ENCODE data around the gene MORN1.

MORN1 gene

DNA sequence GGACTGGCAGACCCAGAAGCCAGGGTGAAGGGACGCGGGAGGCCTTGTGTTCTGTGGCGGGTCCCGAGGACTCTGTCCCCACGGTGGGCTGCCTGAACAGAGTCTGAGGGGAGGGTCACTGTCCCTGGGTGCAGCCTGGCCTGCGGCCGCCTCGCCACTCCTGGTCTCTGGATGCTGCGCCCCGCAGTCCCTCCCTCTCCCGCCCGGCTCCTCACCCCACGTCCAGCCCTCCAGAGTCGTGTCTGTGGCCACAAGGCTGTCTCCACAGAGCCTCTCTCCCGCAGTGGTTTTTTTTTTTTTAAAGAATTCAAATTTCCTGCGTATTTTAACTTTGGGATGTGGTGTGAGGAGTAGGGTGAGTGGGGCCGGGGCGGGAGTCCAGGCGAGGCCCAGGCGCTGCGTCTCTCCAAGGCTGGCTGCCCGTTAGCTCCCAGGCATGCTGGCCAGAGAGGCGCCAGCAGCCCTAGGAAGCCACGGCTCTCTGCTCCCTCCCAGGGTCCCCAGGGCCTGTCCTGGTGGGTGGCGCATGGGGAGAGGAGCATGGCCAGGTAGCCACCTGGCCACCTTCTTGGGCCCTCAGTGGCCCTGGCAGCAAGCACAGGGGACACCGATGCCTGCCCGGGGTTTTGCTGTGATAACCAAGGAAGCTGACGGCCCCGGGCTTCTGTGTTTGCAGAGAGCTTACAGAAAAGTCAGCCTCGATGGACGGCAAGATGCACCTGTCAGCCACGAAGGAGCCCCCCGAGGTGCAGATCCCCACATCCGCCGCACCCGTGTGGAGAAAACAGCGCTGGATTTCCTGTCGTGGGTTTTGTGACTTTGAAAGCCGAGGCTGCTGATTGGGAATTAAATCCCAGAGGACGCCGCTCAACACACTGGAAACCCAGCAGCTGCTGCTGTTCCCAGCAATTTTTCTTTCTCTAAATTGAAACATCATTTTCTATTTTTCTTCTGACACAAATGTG is 72.8 kb downstream of the MORN1 start:
- no peak for DNase-seq (ENCODE audit: low read depth)

GRCh38 chr1:2317230-2318065 is 73.9 kb downstream of the MORN1 start:
- no peak for DNase-seq (ENCODE audit: low read depth)

DNA sequence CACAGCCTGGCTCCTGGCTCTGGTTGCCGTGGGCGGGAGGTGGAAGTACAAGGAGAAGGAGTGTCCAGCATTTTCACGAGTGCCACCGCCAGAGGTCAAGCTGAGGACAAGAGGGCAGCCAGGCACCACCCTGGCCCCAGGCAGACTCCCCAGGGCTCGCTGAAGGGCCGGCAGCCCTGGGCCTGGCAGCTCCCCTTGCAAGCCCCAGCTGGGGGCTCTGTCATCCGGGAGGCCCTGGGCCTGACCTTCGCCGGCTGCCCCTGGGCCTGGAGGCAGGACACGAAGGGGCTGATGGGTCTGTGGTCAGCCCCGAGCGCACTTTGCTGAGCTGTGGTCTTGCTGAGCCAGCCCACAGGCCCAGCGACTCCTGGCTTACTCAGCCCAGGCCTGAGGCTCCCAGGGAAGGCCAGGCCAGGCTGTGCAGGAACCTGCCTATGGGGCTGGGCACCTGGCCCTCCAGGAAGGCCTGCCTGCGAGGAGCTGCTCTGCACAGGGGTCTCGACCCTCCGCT is 74.8 kb downstream of the MORN1 start:
- DNase-seq (ENCODE audit: low read depth) = no peak

- no peak for DNase-seq (ENCODE audit: low read depth)
Observed at GRCh38 chr1:2315674-2316450, 75.5 kb downstream of the MORN1 start.

- DNase-seq (ENCODE audit: low read depth) = peak; percentile 39
Observed at GRCh38 chr1:2314803-2315673, 76.3 kb downstream of the MORN1 start.

DNA sequence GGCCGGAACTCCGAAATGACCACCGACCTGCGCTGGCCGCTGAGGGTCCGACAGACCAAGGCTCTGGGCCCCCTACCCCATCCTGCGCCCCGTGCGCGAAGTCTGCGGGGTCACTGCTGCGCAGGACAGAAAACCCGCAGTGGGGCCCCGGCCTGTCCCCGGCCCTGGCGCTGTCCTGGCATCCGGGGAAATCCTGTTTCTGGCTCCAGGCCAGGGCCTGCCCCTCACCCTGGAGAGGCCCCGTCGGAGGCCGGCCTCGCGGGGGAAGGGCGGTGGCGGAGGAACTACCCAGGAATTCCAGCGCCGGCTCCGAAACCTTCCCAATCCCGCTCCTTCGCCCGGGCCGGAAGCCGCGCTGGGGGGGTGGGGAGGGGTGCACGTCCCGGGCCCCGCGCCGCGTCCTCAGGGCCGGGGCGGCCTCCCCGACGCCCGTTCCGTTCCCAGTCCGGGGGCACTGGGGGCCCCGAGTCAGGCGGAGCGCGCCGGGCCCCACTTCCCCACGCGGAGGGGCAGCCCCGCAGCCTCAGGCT is 77.0 kb downstream of the MORN1 start:
- DNase-seq (ENCODE audit: low read depth) = no peak

GRCh38 chr1:2313651-2314261 is 77.6 kb downstream of the MORN1 start:
- no peak for DNase-seq (ENCODE audit: low read depth)

- no peak for DNase-seq (ENCODE audit: low read depth)
Observed at GRCh38 chr1:2312515-2313301, 78.6 kb downstream of the MORN1 start.

- DNase-seq (ENCODE audit: low read depth) = no peak
Observed at GRCh38 chr1:2312160-2312514, 79.2 kb downstream of the MORN1 start.

DNA sequence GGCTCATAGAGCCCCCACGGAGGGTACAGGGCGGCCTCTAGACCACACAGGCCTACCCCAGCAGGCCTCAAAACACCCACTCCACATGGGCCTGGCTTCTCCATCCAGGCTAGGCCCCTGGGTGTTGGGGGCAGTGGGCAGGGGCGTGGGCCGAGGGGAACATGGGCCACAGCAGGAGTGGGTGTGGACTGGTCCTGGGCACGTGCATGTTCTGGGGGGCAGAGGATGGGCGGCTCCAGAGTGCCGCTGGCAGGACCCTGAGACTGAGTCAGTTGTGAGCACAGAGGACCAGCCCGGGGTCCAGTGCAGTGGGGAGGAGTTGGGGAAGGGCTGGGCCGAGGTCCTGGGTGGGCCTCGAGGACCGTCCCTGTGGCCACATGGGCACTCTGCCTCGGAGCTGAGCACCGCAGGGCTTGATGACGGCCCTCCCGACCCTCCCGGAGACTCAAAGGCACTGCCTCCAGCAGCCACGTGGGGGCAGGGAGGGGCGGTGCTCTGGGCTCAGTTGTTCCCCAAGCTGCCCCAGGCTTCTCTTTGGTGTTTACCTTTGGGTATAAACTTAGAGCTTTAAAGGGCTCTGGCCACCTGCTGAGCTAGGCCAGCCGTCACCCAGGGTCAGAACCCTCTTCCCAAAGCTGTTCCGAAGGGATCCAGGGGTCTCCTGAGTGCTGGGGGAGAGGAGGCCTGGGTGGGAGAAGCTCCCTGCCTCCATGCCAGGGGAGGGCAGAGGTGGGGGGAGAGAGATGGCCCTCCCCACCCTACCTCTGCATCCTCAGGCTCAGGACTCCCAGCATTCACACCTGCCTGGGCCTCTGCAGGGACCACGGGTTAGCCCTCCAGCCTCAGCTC is 79.9 kb downstream of the MORN1 start:
- peak; percentile 43 for DNase-seq (ENCODE audit: low read depth)

GRCh38 chr1:2310332-2311183 is 80.8 kb downstream of the MORN1 start:
- no peak for DNase-seq (ENCODE audit: low read depth)

DNA sequence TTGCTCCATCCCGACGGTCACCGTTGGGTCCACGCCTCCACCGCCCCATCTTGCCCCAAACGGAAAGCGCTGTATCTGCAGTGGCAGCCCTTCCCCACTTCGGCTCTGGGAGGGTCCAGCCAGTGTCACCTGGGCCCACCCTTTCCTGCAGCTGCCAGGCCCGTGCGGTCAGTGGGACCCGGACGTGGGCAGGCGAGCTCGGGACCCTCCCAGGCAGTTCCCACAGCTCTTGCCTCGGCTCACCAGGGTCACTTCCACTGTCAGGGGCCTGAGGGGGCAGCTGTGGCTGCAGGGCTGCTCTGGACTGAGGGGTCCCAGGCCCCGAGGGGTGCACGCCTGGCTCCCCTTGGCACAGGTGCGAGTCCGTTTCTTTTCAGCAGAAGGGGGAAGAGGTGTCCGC is 82.5 kb downstream of the MORN1 start:
- DNase-seq (ENCODE audit: low read depth) = no peak

DNA sequence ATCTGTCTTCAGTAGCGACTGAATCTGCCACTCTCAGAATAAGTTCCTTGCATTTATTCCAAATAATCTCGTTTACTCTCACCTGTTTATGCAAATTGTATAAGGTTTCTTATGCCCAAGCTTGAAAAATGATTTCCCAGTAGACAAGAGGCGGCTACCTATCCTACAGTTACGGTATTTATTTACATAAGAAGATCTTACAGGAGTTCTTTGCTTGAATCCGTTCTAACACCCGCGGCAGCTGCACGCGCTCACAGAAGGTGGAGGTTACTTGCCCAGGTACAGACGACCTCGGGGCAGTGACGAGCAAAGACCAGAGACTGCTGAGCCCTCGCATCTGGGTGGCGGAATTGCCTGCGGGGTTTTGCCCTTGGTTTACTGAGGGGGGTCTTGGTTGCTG is 83.4 kb downstream of the MORN1 start:
- DNase-seq (ENCODE audit: low read depth) = no peak

DNA sequence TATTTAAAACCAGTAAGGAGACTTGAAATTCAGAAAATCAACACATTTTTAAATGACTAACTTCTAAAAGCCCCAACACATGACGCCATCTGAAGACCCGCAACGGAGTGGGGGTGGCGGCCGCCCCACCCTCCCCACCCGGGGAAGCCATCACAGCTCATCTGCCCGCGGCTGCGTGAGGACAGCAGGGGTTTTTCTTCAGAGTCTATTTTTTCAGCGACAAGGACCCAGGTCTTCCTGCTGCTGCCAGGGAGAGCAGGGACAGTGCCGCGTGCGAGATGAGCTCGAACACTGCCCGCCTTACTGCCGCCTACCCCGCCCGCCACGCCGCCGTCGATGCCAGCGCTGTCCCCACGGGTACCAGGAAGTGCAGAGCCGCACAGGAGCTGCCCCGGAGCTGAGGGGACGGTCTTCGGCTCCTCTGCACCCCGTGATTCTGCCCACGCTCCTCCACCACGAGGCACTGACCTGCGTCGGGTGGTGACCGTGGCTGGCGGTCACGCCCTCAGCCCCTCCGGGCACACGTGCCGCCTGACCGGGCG is 84.2 kb downstream of the MORN1 start:
- DNase-seq (ENCODE audit: low read depth) = no peak

DNA sequence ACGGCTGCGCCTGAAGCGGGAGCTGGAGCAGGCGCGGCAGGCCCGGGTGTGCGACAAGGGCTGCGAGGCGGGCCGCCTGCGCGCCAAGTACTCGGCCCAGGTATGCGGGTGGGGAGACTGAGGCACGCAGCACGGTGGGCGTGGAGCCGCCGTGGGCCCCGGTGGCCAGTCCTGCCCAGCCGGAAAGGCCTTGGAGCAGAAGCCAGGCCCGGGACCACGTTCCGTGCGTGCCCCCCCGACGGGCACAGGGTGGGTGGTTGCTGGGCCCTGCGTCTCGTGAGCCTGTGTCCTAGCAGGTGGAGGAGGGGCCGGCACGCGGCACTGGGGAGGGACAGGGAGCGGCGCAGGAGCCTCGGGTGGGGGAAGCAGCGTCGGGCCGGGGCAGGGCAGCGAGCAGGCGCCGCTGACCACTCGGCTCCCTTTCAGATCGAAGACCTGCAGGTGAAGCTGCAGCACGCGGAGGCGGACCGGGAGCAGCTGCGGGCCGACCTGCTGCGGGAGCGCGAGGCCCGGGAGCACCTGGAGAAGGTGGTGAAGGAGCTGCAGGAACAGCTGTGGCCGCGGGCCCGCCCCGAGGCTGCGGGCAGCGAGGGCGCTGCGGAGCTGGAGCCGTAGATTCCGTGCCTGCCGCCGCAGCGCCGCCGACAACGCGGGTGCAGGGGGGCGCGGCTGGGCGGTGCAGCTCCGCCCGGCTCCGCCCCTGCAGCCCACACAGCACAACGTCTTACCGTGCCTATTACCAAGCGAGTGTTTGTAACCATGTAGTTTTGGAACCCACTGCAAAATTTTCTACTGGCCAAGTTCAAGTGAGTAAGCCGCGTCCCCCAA is 85.0 kb downstream of the MORN1 start:
- DNase-seq (ENCODE audit: low read depth) = no peak

DNA sequence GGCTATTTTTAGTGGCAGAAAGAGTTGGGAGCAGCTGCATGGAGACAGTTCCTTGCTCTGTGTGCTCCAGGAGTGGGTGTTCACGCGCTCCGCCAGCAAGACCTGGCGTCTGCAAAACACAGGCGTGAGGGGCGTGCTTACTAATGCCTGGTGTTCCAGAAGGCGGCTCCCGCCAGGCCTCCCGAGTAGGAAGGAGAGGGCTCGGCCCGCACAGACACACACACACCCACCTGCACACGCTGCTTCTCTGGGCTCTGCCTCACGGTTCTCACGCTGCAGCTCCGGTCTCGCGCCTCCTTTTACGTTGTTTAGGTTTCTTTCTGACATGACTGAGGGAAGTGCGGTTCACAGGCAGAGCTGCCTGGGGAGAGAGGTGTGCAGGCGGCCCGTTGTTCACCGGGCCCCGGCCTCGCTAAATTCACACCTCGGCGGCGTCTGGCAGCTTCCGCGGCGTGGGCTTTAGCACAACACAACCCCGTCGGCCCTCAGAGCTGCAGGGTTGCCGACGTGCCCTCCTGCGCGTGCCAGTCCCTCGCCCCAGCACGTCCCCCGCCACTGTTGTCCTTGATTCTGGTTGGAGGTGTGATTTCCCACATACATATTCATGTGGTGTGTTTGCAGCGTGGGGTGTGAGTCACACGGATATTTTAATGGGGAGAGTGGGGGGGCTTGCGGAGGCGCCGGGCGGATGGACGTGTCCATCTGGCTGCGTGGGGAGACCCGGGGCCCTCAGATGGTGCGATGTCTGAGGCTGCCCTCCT is 86.3 kb downstream of the MORN1 start:
- no peak for DNase-seq (ENCODE audit: low read depth)
